ENCODE measurements around the gene PDE12. TPM values are rescaled to one million over a fixed set of nuclear protein-coding genes. Genes with fewer than 3 reads are reported as not detected.

The PDE12 gene
- total and polyA plus RNA-seq, 2 of the 13 experiments (the other 11 are each of a cell fraction or from before 2014, with no cell fraction given), result 9.0 to 17.8 TPM

GRCh38 chr3:57555306-57555705 lies 768 bp upstream of the PDE12 start:
- Histone ChIP-seq H3K9me3 (ENCODE audit: low read length) (no peaks in the 10 kb centered on the region), H3K36me3 (replicated peaks in 1 of 2; ENCODE audit: control insufficient read depth in 1 of 2, insufficient read depth in 2 of 2, low read length in 2 of 2) (no peaks in the 10 kb centered on the region; a peak in 2 of 5 replicates), H4K20me1 (ENCODE audit: insufficient read depth, low read length) (no peaks in the 10 kb centered on the region), H3K4me1 (ENCODE audit: insufficient read depth, low read length) (peaks cover 30% of the 10 kb centered on the region), H2AFZ (ENCODE audit: low read length) (peak overlapping the region; percentile 88), H3K4me3 (replicated peaks in 1 of 3; ENCODE audit: insufficient read depth in 1 of 3, low read depth in 2 of 3, low read length in 3 of 3) (peak overlapping the region; percentile 56 to 80 (median 72)), H3K4me2 (ENCODE audit: low read depth, low read length) (peak overlapping the region; percentile 98), H3K27me3 (ENCODE audit: control insufficient read depth in 1 of 2, insufficient read depth in 2 of 2, low read length in 2 of 2) (no peaks in the 10 kb centered on the region; a peak in 1 of 5 replicates), H3K9ac (ENCODE audit: insufficient read depth, low read depth, low read length) (peak overlapping the region; percentile 94), H3K27ac (ENCODE audit: extremely low read length, insufficient read depth, low read length) (peak overlapping the region; percentile 92), H3K79me2 (ENCODE audit: insufficient read depth, low read length) (peaks cover 42% of the 10 kb centered on the region)
- POLR2A ChIA-PET, result interaction anchor here (1.0 to 3.3 kb wide), 9 partner anchors 9 to 201 kb away, joined by 3 to 36 read pairs (median 5); partner anchors contain the start of genes ARF4, DENND6A, DNAH12 and SLMAP
- in situ Hi-C loops (cut with HindIII; ENCODE audit: extremely low pct_ligation_motif_present, low pct_unique_long_range_greater_than_20kb) (loop anchor here (10.0 kb wide), 1 partner anchor 161 kb away; no protein-coding TSS in a partner anchor), intact Hi-C loops (cut with micrococcal nuclease; ENCODE audit: unreplicated experiment) (loop anchor here (5.0 kb wide), 1 partner anchor 42 kb away; the partner anchor contains the start of gene ARF4)
- CTCF ChIA-PET (ENCODE audit: low intra/inter-chr PET ratio, low total read pairs), result no interaction called here
- 9% methylated on average over 8 of the region's 8 CpGs for WGBS (ENCODE audit: low lambda C conversion rate)
- FAIRE-seq (no peak), DNase-seq (ENCODE audit: low spot score) (peak; percentile 29), ATAC-seq (peak; percentile 43)
- TSS peak; percentile 96 for BruUV-seq (replicated peaks)
- TF ChIP-seq SP140L (CRISPR knock-in tag; IDR thresholded peaks at IDR 0.05; ENCODE audit: borderline replicate concordance) (peak; percentile 13; the same call in 1 of the 2 replicates), ZNF275 (CRISPR knock-in tag; IDR thresholded peaks at IDR 0.05; ENCODE audit: borderline replicate concordance) (0 out of 2 replicates have a peak, but pooled peaks have one; percentile 0), ZNF282 (IDR thresholded peaks at IDR 0.05; ENCODE audit: partially characterized antibody) (no peak), FOXJ3 (CRISPR knock-in tag; IDR thresholded peaks at IDR 0.05; ENCODE audit: borderline replicate concordance) (no peak; the same call in 1 of the 2 replicates), ZSCAN20 (CRISPR knock-in tag; IDR thresholded peaks at IDR 0.05; ENCODE audit: borderline replicate concordance) (no peak), PRDM10 (CRISPR knock-in tag; IDR thresholded peaks at IDR 0.05; ENCODE audit: low read depth) (no peak), CEBPB (IDR thresholded peaks at IDR 0.05; ENCODE audit: borderline replicate concordance, low read depth, low read length) (no peak), TBP (CRISPR knock-in tag; IDR thresholded peaks at IDR 0.05) (no peak), FOXP1 (IDR thresholded peaks at IDR 0.05) (no peak), FOXP1 (CRISPR knock-in tag; IDR thresholded peaks at IDR 0.05) (peak; percentile 29; the same call in 1 of the 2 replicates), ZZZ3 (CRISPR knock-in tag; IDR thresholded peaks at IDR 0.05; ENCODE audit: borderline replicate concordance) (no peak), ZNF431 (CRISPR knock-in tag; IDR thresholded peaks at IDR 0.05; ENCODE audit: borderline replicate concordance, low read depth) (0 out of 2 replicates have a peak, but pooled peaks have one; percentile 18), FOXA1 (IDR thresholded peaks at IDR 0.05) (no peak), FOXA1 (CRISPR knock-in tag; IDR thresholded peaks at IDR 0.05) (no peak), ZNF816 (CRISPR knock-in tag; IDR thresholded peaks at IDR 0.05; ENCODE audit: borderline replicate concordance) (no peak), CAMTA2 (CRISPR knock-in tag; IDR thresholded peaks at IDR 0.05; ENCODE audit: borderline replicate concordance) (no peak), ZFP36L1 (CRISPR knock-in tag; IDR thresholded peaks at IDR 0.05) (0 out of 2 replicates have a peak, but pooled peaks have one; percentile 11), NFYB (CRISPR knock-in tag; IDR thresholded peaks at IDR 0.05) (no peak), MTERF4 (CRISPR knock-in tag; IDR thresholded peaks at IDR 0.05) (no peak), ZNF143 (CRISPR knock-in tag; IDR thresholded peaks at IDR 0.05) (no peak)

Measured in HepG2 (cell line).